WTC11 (cell line): ENCODE results near the gene CCL8. TPM values are rescaled to one million over a fixed set of nuclear protein-coding genes. Genes with fewer than 3 reads are reported as not detected.

ENCODE experiments used
- ATAC-seq: fragments of 200-7000 bp; cut with Tn5 transposase; 2 replicates; pipeline ENCODE4 v1.10.0; 2021; ENCODE audit warnings: mild to moderate bottlenecking, moderate library complexity
- CTCF ChIA-PET: fragments of 300-600 bp; sonication (Branson Sonifier 250); formaldehyde crosslinking; loops from one replicate; lab custom pipeline; 2021; ENCODE audit warnings: antibody characterized with exemption; lab: Charles Lee
- POLR2A ChIA-PET: fragments of 350-600 bp; sonication (Branson Sonifier 250); formaldehyde crosslinking; loops from one replicate; lab custom pipeline; 2021; ENCODE audit warnings: antibody characterized with exemption; lab: Charles Lee
- DNase-seq: peaks from one replicate; pipeline ENCODE4 v3.0.0; 2021; ENCODE audit warnings: low spot score
- H3K27ac Mint-ChIP-seq: 2 replicates; pipeline ENCODE4 v1.8.0; 2021; ENCODE audit warnings: mixed read lengths
- H3K27me3 Mint-ChIP-seq: 2 replicates; pipeline ENCODE4 v1.8.0; 2021; ENCODE audit warnings: low read depth, mild to moderate bottlenecking, moderate library complexity, mixed read lengths
- H3K36me3 Mint-ChIP-seq: 2 replicates; pipeline ENCODE4 v1.8.0; 2021; ENCODE audit warnings: mixed read lengths
- H3K4me1 Mint-ChIP-seq: 2 replicates; pipeline ENCODE4 v1.8.0; 2022; ENCODE audit warnings: mixed read lengths
- H3K4me3 Mint-ChIP-seq: 2 replicates; pipeline ENCODE4 v1.8.0; 2021; ENCODE audit warnings: mild to moderate bottlenecking, moderate library complexity, mixed read lengths
- H3K9me3 Mint-ChIP-seq: 2 replicates; pipeline ENCODE4 v1.8.0; 2021; ENCODE audit warnings: mixed read lengths
- CREB1 ChIP-seq: sonication (generic); formaldehyde crosslinking; IDR thresholded peaks from 2 replicates; pipeline ENCODE4 v1.8.0; 2023; ENCODE audit warnings: mild to moderate bottlenecking, missing genetic modification reagents
- CREM ChIP-seq: sonication (generic); formaldehyde crosslinking; IDR thresholded peaks from 2 replicates; pipeline ENCODE4 v1.8.1; 2022; ENCODE audit warnings: mild to moderate bottlenecking, missing genetic modification reagents, moderate library complexity
- ESRRA ChIP-seq: sonication (generic); formaldehyde crosslinking; IDR thresholded peaks from 2 replicates; pipeline ENCODE4 v1.8.1; 2022; ENCODE audit warnings: mild to moderate bottlenecking, missing genetic modification reagents, borderline replicate concordance
- FOXJ3 ChIP-seq: sonication (generic); formaldehyde crosslinking; IDR thresholded peaks from 2 replicates; pipeline ENCODE4 v1.9.0; 2021; ENCODE audit warnings: missing genetic modification reagents, mild to moderate bottlenecking, borderline replicate concordance
- FOXP1 ChIP-seq: sonication (generic); formaldehyde crosslinking; IDR thresholded peaks from 2 replicates; pipeline ENCODE4 v1.8.0; 2022; ENCODE audit warnings: missing genetic modification reagents, mild to moderate bottlenecking, moderate library complexity, borderline replicate concordance
- GABPB1 ChIP-seq: sonication (generic); formaldehyde crosslinking; IDR thresholded peaks from 2 replicates; pipeline ENCODE4 v1.8.1; 2023; ENCODE audit warnings: mild to moderate bottlenecking, missing genetic modification reagents
- GRHL2 ChIP-seq: fragments of 250-450 bp; sonication (Bioruptor Pico); IDR thresholded peaks from 2 replicates; pipeline ENCODE4 v1.8.0; 2022; ENCODE audit warnings: mild to moderate bottlenecking, moderate library complexity; ENCODE audit not compliant: insufficient replicate concordance, severe bottlenecking
- NFATC4 ChIP-seq: fragments of 250-450 bp; sonication (Bioruptor Pico); IDR thresholded peaks from 2 replicates; pipeline ENCODE4 v1.9.0; 2021; ENCODE audit warnings: mild to moderate bottlenecking
- NFE2L1 ChIP-seq: sonication (generic); formaldehyde crosslinking; IDR thresholded peaks from 2 replicates; pipeline ENCODE4 v1.8.1; 2023; ENCODE audit warnings: missing genetic modification reagents
- NR1H2 ChIP-seq: sonication (generic); formaldehyde crosslinking; IDR thresholded peaks from 2 replicates; pipeline ENCODE4 v1.9.0; 2021; ENCODE audit warnings: mild to moderate bottlenecking, moderate library complexity, missing genetic modification reagents
- NR3C1 ChIP-seq: sonication (generic); formaldehyde crosslinking; conservative IDR thresholded peaks from 2 replicates; pipeline ENCODE4 v1.8.1; 2023; ENCODE audit warnings: low read depth, mild to moderate bottlenecking, missing genetic modification reagents
- SMAD3 ChIP-seq: sonication (generic); formaldehyde crosslinking; IDR thresholded peaks from 2 replicates; pipeline ENCODE4 v1.8.0; 2022; ENCODE audit warnings: missing genetic modification reagents, mild to moderate bottlenecking, borderline replicate concordance
- ZNF138 ChIP-seq: sonication (generic); formaldehyde crosslinking; conservative IDR thresholded peaks from 2 replicates; pipeline ENCODE4 v1.8.1; 2022; ENCODE audit warnings: mild to moderate bottlenecking, moderate library complexity, missing genetic modification reagents
- ZNF219 ChIP-seq: sonication (generic); formaldehyde crosslinking; IDR thresholded peaks from 2 replicates; pipeline ENCODE4 v1.8.0; 2023; ENCODE audit warnings: missing genetic modification reagents, mild to moderate bottlenecking, borderline replicate concordance
- ZNF416 ChIP-seq: fragments of 250-450 bp; sonication (Bioruptor Pico); IDR thresholded peaks from 2 replicates; pipeline ENCODE4 v1.9.0; 2021; ENCODE audit warnings: mild to moderate bottlenecking, inconsistent platforms
- ZNF512 ChIP-seq: sonication (generic); formaldehyde crosslinking; IDR thresholded peaks from 2 replicates; pipeline ENCODE4 v1.8.1; 2022; ENCODE audit warnings: missing genetic modification reagents, borderline replicate concordance
- total RNA-seq: library from RNA; stranded (reverse); gene quantifications from 3 replicates; pipeline ENCODE4 v1.2.3, GENCODE V29; 2021
- TF ChIP-seq, protein P1 (sequence below): fragments of 250-450 bp; sonication (Bioruptor Pico); IDR thresholded peaks from 2 replicates; pipeline ENCODE4 v1.9.0; 2021; ENCODE audit warnings: mild to moderate bottlenecking
- TF ChIP-seq, protein P2 (sequence below): fragments of 250-450 bp; sonication (Bioruptor Pico); conservative IDR thresholded peaks from 2 replicates; pipeline ENCODE4 v1.9.0; 2021; ENCODE audit warnings: mild to moderate bottlenecking
- TF ChIP-seq, protein P3 (sequence below): fragments of 250-450 bp; sonication (Bioruptor Pico); IDR thresholded peaks from 2 replicates; pipeline ENCODE4 v2.1.2; 2022; ENCODE audit warnings: mild to moderate bottlenecking, moderate library complexity
- TF ChIP-seq, protein P4 (sequence below): sonication (generic); formaldehyde crosslinking; IDR thresholded peaks from 2 replicates; pipeline ENCODE4 v1.8.0; 2022; ENCODE audit warnings: mild to moderate bottlenecking, missing genetic modification reagents

Gene CCL8
- total RNA-seq, 1 experiment from 2014 or later, result not detected

DNA sequence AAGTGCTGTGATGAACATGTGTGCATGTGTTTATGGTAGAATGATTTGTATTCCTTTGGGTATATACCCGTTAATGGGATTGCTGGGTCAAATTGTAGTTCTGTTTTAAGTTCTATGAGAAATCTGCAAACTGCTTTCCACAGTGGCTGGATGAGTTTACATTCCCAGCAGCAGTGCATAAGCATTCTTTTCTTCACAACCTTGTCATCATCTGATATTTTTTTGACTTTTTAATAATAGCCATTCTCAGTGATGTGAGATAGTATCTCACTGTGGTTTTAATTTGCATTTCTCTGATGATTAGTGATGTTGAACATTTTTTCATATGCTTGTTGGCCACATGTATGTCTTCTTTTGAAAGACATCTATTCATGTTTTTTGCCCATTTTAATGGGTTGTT, 18.5 kb downstream of the CCL8 start (continued):
- TF ChIP-seq ZNF219 (CRISPR knock-in tag), result no peak
- no peak for TF ChIP-seq ZNF138 (CRISPR knock-in tag)
- no peak for TF ChIP-seq CREB1 (CRISPR knock-in tag)

DNA sequence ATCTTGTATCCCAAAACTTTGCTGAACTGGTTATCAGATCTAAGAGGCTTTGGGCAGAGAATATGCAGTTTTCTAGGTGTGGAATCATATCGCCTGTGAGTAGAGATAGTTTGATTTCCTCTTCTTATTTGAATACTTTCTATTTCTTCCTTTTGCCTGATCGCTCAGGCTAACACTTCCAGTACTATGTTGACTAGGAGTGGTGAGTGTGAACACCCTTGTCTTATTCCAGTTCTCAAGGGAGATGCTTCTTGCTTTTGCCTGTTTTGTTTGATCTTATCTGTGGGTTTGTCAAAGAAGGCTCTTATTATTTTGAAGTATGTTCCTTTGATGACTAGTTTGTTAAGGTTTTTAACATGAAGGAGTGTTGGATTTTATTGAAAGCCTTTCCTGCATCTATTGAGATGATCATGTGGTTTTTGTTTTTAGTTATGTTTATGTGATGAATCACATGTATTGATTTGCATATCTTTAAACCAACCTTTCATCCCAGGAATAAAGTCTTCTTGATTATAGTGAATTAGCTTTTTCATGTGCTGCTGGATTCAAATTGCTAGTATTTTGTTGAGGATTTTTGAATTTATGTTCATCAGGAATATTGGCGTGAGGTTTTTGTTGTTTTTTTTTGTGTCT, 20.0 kb downstream of the CCL8 start:
- POLR2A ChIA-PET, result no interaction called here
- H3K27ac Mint-ChIP-seq, result no peak overlapping the region
- peaks cover 8% of the 10 kb centered on the region for H3K27me3 Mint-ChIP-seq
- no peak for DNase-seq
- H3K4me1 Mint-ChIP-seq, result no peaks in the 10 kb centered on the region
- TF ChIP-seq FOXP1 (CRISPR knock-in tag), result no peak
- TF ChIP-seq, all 79 proteins: peak for 0
- Mint-ChIP-seq H3K36me3 (no peaks in the 10 kb centered on the region), H3K9me3 (peaks cover 7% of the 10 kb centered on the region), H3K4me3 (no peak overlapping the region)
- no peak for ATAC-seq
- CTCF ChIA-PET, result interaction anchor here (2.6 kb wide), 1 partner anchor 22 kb away, joined by 11 read pairs; no protein-coding TSS in a partner anchor

GRCh38 chr17:34341916-34342315, 22.7 kb downstream of the CCL8 start:
- H3K27ac Mint-ChIP-seq, result no peak overlapping the region
- no peak for ATAC-seq
- H3K9me3 Mint-ChIP-seq, result no peaks in the 10 kb centered on the region
- H3K27me3 Mint-ChIP-seq, result peaks cover 4% of the 10 kb centered on the region
- no peaks in the 10 kb centered on the region for H3K36me3 Mint-ChIP-seq
- TF ChIP-seq FOXJ3 (CRISPR knock-in tag) (no peak), ZNF512 (CRISPR knock-in tag) (no peak), NR3C1 (CRISPR knock-in tag) (no peak)
- H3K4me1 Mint-ChIP-seq, result no peaks in the 10 kb centered on the region
- ChIA-PET CTCF (interaction anchor here (1.5 kb wide), 1 partner anchor 19 kb away, joined by 3 read pairs; no protein-coding TSS in a partner anchor), POLR2A (no interaction called here)
- H3K4me3 Mint-ChIP-seq, result no peak overlapping the region
- DNase-seq, result no peak

GRCh38 chr17:34347063-34347462, 27.8 kb downstream of the CCL8 start:
- H3K4me3 Mint-ChIP-seq, result no peak overlapping the region

GRCh38 chr17:34349751-34350150, 30.5 kb downstream of the CCL8 start:
- peaks cover 3% of the 10 kb centered on the region; the same call in 1 of the 2 replicates for H3K4me1 Mint-ChIP-seq
- POLR2A ChIA-PET, result no interaction called here
- peaks cover 10% of the 10 kb centered on the region for H3K9me3 Mint-ChIP-seq
- H3K27me3 Mint-ChIP-seq, result peaks cover 6% of the 10 kb centered on the region
- no peak overlapping the region for H3K4me3 Mint-ChIP-seq
- ATAC-seq, result no peak
- CTCF ChIA-PET, result interaction anchor here (0.9 to 4.1 kb wide), 4 partner anchors 11 to 179 kb away, joined by 3 to 37 read pairs (median 4); no protein-coding TSS in a partner anchor
- H3K27ac Mint-ChIP-seq, result no peak overlapping the region
- no peaks in the 10 kb centered on the region; the same call in 1 of the 2 replicates for H3K36me3 Mint-ChIP-seq
- no peak for DNase-seq
- TF ChIP-seq, protein P1, sequence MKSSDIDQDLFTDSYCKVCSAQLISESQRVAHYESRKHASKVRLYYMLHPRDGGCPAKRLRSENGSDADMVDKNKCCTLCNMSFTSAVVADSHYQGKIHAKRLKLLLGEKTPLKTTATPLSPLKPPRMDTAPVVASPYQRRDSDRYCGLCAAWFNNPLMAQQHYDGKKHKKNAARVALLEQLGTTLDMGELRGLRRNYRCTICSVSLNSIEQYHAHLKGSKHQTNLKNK (CRISPR knock-in tag), result no peak
- TF ChIP-seq NFATC4 (CRISPR knock-in tag) (no peak), ZNF416 (no peak), NFE2L1 (CRISPR knock-in tag) (no peak), GABPB1 (CRISPR knock-in tag) (no peak), CREM (CRISPR knock-in tag) (no peak), GRHL2 (no peak), SMAD3 (no peak), NR1H2 (CRISPR knock-in tag) (no peak)
- TF ChIP-seq, protein P2, sequence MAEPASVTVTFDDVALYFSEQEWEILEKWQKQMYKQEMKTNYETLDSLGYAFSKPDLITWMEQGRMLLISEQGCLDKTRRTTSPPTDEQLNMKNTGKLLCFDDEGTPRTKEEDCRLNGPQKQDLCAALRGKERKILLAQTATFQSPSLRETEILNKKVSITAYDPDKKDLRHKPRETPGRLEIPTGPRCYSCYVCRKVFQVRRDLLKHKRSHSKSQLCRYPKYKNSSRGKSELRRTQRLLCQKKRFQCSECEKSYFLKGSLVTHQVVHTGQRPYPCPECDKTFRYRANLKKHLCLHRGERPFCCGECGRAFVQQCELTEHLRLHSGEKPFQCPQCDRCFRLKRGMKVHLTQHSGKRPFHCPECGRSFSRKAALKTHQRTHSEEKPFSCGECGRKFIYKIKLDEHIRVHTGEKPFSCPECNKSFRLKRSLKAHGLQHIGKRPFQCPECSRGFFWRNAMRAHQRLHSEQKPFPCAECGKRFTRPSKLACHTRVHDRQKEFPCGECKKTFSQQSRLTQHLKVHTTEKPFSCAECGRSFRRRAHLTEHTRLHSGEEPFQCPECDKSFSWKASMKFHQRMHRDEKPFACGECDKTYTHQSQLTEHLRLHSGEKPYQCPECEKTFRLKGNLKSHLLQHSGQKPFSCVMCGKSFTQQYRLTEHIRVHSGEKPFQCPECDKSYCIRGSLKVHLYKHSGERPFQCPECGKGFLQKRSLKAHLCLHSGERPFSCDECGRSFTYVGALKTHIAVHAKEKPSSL (CRISPR knock-in tag), result no peak
- TF ChIP-seq, protein P3, sequence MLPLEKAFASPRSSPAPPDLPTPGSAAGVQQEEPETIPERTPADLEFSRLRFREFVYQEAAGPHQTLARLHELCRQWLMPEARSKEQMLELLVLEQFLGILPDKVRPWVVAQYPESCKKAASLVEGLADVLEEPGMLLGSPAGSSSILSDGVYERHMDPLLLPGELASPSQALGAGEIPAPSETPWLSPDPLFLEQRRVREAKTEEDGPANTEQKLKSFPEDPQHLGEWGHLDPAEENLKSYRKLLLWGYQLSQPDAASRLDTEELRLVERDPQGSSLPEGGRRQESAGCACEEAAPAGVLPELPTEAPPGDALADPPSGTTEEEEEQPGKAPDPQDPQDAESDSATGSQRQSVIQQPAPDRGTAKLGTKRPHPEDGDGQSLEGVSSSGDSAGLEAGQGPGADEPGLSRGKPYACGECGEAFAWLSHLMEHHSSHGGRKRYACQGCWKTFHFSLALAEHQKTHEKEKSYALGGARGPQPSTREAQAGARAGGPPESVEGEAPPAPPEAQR, result no peak
- TF ChIP-seq, protein P4, sequence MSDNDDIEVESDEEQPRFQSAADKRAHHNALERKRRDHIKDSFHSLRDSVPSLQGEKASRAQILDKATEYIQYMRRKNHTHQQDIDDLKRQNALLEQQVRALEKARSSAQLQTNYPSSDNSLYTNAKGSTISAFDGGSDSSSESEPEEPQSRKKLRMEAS (CRISPR knock-in tag), result no peak

More at GRCh38 chr17:34347063-34347462, 27.8 kb downstream of the CCL8 start:
- ATAC-seq, result no peak
- Mint-ChIP-seq H3K27ac (no peak overlapping the region), H3K4me1 (peaks cover 3% of the 10 kb centered on the region; the same call in 1 of the 2 replicates), H3K27me3 (no peaks in the 10 kb centered on the region; the same call in 1 of the 2 replicates), H3K36me3 (no peaks in the 10 kb centered on the region), H3K9me3 (no peaks in the 10 kb centered on the region)
- TF ChIP-seq GABPB1 (CRISPR knock-in tag), result peak; percentile 44; the same call in 1 of the 2 replicates
- TF ChIP-seq ESRRA (CRISPR knock-in tag), result no peak
- DNase-seq, result no peak
- ChIA-PET POLR2A (no interaction called here), CTCF (no interaction called here)
